ENCODE measurements around the gene ARID4A. TPM values are rescaled to one million over a fixed set of nuclear protein-coding genes. Genes with fewer than 3 reads are reported as not detected.

The ARID4A gene
- total and polyA plus RNA-seq, 2 of the 13 experiments (the other 11 are each of a cell fraction or from before 2014, with no cell fraction given), result 7.2 to 9.7 TPM

DNA sequence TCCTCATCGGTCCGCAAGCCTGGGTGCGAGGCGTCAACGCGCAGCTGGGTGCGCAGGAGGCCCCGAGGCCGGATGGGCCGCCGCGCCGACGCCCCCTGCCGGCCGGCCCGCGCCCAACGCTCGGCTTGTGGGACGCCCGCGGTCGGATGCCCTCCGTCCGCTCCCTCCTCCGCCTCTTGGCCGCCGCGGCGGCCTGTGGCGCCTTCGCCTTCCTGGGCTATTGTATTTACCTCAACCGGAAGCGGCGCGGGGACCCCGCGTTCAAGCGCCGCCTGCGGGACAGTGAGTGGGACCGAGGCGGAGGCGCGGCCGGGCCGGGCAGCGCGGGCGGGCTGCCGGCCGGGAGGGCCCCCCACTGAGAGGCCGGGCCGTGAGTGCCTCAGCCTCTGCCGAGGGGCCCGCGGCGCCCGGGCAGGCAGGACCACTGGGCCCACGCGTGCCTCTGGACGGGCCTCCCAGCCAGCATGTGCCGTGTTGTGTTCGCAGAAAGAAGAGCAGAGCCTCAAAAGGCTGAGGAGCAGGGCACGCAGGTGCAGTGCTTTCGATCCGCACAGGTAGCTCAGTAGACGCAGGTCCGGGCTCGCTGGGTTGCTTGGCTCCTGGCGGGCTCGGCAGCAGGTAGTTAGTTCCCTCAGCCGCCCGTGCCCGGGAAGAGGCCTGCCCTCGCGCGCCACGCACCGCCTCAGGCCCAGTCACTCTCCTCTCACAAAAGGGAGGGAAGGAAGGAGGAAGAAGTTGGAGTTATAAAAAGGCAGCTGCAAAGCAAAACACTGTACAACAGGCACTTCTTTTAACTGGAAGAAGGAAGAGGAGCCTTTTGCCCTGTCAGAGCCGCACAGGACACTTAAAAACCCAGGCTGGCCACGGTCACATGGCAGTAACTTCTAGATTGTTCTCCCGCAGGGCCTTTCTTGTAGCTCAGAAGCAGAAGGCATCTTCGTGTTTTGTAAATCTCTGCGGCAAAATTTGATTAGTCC is 97.7 kb downstream of the ARID4A start, which contains the start of gene TOMM20L (continued):
- TF ChIP-seq GATAD1 (CRISPR knock-in tag; IDR thresholded peaks at IDR 0.05) (no peak), ASH2L (IDR thresholded peaks at IDR 0.05; ENCODE audit: insufficient read length, low read depth, low read length) (peak; percentile 64), ZNF256 (CRISPR knock-in tag; conservative IDR thresholded peaks at IDR 0.05) (no peak), SP4 (CRISPR knock-in tag; IDR thresholded peaks at IDR 0.05) (no peak; the same call in none of the 2 replicates), SMARCC2 (IDR thresholded peaks at IDR 0.05) (no peak), RARG (CRISPR knock-in tag; IDR thresholded peaks at IDR 0.05; ENCODE audit: low read depth) (no peak), ZSCAN12 (CRISPR knock-in tag; IDR thresholded peaks at IDR 0.05) (no peak), SUZ12 (IDR thresholded peaks at IDR 0.05; ENCODE audit: low read depth, low read length) (no peak)
- TF ChIP-seq, protein P1, sequence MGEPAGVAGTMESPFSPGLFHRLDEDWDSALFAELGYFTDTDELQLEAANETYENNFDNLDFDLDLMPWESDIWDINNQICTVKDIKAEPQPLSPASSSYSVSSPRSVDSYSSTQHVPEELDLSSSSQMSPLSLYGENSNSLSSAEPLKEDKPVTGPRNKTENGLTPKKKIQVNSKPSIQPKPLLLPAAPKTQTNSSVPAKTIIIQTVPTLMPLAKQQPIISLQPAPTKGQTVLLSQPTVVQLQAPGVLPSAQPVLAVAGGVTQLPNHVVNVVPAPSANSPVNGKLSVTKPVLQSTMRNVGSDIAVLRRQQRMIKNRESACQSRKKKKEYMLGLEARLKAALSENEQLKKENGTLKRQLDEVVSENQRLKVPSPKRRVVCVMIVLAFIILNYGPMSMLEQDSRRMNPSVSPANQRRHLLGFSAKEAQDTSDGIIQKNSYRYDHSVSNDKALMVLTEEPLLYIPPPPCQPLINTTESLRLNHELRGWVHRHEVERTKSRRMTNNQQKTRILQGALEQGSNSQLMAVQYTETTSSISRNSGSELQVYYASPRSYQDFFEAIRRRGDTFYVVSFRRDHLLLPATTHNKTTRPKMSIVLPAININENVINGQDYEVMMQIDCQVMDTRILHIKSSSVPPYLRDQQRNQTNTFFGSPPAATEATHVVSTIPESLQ (CRISPR knock-in tag; conservative IDR thresholded peaks at IDR 0.05), result no peak
- TF ChIP-seq, protein P2, sequence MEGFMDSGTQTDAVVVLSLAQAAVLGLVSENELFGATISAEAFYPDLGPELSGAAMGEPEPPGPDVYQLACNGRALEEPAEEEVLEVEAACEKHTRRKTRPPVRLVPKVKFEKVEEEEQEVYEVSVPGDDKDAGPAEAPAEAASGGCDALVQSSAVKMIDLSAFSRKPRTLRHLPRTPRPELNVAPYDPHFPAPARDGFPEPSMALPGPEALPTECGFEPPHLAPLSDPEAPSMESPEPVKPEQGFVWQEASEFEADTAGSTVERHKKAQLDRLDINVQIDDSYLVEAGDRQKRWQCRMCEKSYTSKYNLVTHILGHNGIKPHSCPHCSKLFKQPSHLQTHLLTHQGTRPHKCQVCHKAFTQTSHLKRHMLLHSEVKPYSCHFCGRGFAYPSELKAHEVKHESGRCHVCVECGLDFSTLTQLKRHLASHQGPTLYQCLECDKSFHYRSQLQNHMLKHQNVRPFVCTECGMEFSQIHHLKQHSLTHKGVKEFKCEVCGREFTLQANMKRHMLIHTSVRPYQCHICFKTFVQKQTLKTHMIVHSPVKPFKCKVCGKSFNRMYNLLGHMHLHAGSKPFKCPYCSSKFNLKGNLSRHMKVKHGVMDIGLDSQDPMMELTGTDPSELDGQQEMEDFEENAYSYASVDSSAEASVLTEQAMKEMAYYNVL (CRISPR knock-in tag; IDR thresholded peaks at IDR 0.05; ENCODE audit: borderline replicate concordance), result no peak
- TF ChIP-seq, protein P3, sequence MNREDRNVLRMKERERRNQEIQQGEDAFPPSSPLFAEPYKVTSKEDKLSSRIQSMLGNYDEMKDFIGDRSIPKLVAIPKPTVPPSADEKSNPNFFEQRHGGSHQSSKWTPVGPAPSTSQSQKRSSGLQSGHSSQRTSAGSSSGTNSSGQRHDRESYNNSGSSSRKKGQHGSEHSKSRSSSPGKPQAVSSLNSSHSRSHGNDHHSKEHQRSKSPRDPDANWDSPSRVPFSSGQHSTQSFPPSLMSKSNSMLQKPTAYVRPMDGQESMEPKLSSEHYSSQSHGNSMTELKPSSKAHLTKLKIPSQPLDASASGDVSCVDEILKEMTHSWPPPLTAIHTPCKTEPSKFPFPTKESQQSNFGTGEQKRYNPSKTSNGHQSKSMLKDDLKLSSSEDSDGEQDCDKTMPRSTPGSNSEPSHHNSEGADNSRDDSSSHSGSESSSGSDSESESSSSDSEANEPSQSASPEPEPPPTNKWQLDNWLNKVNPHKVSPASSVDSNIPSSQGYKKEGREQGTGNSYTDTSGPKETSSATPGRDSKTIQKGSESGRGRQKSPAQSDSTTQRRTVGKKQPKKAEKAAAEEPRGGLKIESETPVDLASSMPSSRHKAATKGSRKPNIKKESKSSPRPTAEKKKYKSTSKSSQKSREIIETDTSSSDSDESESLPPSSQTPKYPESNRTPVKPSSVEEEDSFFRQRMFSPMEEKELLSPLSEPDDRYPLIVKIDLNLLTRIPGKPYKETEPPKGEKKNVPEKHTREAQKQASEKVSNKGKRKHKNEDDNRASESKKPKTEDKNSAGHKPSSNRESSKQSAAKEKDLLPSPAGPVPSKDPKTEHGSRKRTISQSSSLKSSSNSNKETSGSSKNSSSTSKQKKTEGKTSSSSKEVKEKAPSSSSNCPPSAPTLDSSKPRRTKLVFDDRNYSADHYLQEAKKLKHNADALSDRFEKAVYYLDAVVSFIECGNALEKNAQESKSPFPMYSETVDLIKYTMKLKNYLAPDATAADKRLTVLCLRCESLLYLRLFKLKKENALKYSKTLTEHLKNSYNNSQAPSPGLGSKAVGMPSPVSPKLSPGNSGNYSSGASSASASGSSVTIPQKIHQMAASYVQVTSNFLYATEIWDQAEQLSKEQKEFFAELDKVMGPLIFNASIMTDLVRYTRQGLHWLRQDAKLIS (CRISPR knock-in tag; IDR thresholded peaks at IDR 0.05), result no peak
- TF ChIP-seq, protein P4, sequence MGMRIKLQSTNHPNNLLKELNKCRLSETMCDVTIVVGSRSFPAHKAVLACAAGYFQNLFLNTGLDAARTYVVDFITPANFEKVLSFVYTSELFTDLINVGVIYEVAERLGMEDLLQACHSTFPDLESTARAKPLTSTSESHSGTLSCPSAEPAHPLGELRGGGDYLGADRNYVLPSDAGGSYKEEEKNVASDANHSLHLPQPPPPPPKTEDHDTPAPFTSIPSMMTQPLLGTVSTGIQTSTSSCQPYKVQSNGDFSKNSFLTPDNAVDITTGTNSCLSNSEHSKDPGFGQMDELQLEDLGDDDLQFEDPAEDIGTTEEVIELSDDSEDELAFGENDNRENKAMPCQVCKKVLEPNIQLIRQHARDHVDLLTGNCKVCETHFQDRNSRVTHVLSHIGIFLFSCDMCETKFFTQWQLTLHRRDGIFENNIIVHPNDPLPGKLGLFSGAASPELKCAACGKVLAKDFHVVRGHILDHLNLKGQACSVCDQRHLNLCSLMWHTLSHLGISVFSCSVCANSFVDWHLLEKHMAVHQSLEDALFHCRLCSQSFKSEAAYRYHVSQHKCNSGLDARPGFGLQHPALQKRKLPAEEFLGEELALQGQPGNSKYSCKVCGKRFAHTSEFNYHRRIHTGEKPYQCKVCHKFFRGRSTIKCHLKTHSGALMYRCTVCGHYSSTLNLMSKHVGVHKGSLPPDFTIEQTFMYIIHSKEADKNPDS (CRISPR knock-in tag; IDR thresholded peaks at IDR 0.05), result no peak

Measured in HepG2 (cell line).